ENCODE results near the gene SMPD3.

The SMPD3 gene

DNA sequence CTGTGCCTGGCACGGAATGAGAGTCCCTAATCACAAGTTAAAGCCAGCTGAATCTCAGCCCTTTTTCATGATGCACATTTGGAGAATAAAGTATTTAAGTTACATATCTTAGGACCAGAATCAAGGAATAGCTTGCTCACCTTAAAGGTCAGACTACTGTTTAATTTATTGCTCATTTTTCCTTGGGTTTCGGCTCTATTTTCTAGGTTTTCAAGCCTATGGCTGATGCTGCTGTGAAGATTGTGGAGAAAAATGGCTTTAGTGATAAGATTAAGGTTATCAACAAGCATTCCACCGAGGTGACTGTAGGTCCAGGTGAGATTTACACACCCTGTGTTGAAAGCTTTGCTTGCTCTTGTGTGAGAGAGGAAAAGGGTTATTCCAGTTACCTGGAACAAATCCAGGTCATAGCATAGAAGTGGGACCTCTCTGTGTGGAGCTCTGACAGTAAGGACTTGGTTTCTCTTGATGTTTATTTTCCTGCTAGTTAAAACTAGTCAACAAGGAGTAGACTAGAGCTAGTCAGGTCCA, 119.4 kb downstream of the SMPD3 start:
- DNase-seq (ENCODE audit: low read depth) = no peak

DNA sequence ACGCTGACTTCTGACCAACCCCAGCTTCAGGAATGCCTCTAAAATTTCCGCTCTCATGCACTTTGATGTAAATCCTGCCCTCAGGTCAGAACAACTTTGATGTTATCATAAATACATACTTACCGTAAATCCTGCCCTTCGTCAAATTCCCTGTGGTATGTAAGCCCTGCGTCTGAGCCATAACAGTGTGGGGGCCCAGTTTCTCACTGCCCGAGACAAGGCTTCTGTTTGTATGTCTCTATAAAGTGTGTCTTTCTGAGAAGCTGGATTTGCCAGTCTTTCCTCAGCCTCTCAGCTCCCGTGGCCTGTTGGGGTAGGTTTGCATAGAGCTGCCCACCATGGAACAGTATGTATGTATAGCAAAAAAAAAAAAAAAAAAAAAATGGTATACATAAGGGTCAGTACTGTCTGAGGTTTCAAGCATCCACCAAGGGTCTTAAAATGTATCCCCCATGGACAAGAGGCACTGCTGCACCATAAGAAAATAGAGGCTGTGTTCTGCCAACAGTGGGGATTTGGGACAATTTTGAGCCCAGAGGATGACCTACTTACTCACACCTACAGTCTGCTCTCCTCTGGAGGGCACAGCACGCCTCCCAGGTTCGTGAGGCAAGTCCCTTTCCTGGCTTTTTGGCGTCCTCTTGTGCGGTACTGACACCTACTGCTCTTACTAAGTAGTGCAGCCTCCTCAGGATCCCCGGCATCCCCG, 120.0 kb downstream of the SMPD3 start:
- peak; percentile 62 for DNase-seq (ENCODE audit: low read depth)

DNA sequence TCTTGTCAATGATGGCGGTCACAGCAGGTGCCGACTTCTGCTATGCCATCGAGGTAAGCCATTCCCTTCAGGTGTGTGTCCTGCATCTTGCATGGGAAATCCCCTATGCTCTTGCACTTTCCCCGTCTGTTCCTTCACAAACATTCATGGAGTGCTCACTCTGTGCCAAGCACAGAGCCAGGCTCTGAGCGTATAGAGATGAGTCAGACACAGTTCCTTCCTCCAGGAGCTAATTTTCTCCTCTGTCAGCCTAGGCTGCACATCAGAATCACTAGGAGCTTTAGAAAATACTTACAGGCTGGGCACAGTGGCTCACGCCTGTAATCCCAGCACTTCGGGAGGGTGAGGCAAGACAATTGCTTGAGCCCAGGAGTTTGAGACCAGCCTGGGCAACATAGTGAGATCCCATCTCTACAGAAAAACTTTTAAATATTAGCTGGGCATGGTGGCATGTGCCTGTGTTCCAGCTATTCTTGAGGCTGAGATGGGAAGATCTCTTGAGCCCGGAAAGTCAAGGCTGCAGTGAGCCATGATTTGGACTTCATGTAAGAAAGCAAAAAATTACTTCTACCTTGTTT, 123.4 kb downstream of the SMPD3 start:
- DNase-seq (ENCODE audit: low read depth) = no peak

DNA sequence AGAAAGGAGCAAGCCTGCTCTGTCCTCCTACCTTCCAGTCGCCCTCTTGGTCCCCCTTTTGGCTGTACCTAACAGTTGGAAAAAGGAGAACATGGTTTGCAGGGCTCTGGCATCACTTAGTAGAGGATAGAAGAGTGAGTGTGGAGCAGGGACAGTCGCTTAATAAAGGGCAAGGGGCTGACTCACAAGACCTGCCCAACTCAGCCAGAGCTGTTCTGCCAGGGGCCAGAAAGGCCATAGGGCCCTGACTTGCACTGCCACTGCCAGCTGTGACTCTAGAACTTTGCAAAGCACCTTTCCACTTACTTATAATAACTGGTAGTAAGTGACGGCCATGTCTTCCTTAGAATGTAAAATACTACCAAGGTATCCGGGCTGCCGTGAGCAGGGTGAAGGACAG, 124.0 kb downstream of the SMPD3 start:
- DNase-seq (ENCODE audit: low read depth) = no peak

DNA sequence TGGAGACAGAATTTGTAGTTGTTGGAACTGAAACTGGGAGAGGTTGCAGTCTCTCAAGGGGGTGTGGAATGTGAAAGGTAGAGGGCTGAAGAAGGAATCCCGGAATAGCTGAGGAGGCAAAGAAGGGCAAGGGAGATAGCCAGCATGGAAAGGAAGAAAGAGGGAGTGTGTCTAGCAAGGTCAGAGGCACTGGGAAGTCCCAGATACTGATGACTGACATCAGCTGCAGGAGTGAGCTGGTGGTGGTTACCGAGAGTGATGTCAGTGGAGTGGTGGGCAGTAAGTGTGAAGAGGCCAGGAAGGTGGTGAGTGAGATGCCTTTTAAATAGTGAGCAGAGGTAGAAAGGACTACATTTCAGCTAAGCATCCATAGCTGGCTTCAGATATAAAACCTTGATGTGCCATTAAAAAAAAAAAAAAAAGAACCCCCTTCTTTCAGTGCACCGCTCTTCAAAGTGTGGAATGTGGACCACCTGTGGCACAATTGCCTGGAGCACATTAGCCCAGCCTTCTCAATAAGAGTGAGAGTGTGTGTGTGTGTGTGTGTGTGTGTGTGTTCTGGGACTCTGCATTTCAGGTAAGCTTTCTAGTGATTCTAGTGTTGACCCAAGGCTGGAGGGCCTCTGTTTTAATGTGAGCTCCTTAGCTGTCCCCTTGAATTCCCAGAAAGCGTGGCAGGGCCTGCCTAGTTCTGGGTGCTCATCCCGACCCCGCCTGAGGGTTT, 129.0 kb downstream of the SMPD3 start:
- DNase-seq (ENCODE audit: low read depth) = no peak

DNA sequence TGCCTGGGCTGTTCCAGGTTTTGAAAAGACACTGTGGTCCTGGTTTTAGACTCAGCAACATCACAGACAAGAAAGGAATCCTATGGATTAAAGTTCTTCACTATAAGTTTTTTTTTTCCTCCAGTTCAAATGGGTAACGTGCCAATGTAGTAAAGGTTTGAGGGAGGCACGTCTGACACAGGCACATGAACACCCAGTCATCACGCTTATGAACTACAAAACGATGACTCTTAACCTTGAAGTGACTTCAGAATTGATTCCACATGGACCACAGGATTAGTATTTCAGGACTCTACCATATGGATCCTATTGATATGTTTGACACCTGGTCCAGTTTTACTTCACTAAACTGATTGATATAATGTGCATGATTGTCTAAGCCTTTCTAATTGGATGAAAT, 135.2 kb downstream of the SMPD3 start:
- DNase-seq (ENCODE audit: low read depth) = no peak

DNA sequence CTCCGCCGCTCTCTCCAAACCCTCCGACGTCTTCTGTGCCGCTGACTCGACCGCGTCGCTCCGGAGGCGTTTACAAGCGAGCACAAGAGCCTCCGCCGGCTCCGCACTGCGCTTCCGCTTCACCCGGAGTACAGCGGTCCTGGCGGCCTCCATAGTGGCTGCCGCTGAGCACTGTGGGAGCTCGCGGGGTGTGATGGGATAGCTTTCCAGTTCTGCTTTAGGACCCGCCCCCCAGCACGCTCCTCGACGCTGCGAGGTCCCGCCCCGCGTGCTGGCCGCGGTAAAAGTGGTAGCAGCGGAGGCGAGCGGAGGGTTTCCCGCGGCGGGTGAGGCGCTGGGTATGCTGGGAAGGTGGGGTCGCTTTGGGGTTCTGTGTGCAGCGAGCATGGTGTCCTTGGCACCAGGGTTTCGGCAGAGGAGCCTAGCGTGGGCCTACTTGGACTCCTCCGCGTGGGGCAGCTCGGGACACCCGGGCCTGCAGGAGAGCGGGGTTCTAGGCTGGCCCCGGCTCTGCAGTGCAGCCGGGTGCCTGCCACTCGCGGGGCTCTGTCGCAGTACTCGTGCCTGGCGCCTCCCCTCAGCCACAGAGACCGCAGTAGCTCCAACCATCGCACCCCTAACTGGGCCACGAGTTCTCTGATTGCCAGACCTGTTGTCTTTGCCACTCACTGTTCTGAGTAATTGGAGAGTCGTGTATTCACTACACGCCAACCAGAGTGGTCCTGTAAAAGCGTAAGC, 137.4 kb downstream of the SMPD3 start, which contains the start of the genes PRMT7 and SLC7A6OS:
Gene PRMT7 (plus strand): TSS at position 246 of the 738 bp plus-strand sequence. CDS start 4,961 bp downstream, outside the sequence.
Gene SLC7A6OS (minus strand): TSS at position 173 of the 738 bp plus-strand sequence. CDS start 20 bp downstream, at position 153.
- DNase-seq (ENCODE audit: low read depth) = peak; percentile 86

DNA sequence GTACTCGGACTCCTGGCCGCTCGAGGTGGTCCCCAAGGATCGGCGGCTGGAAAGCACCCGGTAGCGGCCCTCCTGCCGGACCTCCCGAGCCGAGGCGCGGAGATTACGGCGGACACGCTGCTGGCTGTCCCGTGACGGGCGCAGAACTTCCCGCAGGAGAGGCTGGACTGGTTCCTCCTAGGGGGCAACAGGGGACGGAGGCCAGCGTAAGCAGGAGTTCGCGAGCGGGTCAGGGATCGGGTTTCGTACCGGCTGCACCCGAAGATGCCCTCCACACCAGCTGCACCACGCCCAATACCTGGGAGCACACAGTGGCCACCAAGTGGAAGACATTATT, 137.9 kb downstream of the SMPD3 start:
- DNase-seq (ENCODE audit: low read depth) = no peak

DNA sequence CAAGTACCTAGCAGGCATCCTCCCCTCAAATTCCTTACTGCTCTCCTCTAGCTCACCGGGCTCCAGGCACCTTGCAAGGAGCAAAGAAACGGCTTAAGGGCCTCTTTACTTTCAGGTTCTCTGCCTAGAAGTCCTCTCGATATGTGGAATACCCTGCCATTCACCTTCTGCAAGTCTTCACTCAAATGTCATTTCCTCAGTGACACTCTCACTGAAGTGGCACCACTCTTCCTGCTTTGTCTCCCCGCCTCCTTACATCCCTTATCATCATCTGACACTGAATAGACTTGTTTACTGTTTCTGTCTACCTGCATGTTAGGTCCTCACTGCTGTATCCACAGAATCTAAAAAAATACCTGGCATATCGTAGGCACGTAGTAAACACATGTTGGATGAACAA, 138.5 kb downstream of the SMPD3 start:
- no peak for DNase-seq (ENCODE audit: low read depth)
